Muscle of leg (tissue), 11 donors: ENCODE data around the gene P2RY10. TPM values are rescaled to one million over a fixed set of nuclear protein-coding genes. Genes with fewer than 3 reads are reported as not detected.
"Not testable (repeated sequence)": the region's sequence is repeated elsewhere in the genome, so short reads cannot be mapped to it uniquely, and the experiment has no call there.

Experiments
- DNase-seq: peaks from one replicate; pipeline ENCODE4 v3.0.0; 2013
- H3K27ac ChIP-seq: one replicate; pipeline ENCODE4 v1.5.1; 2013; ENCODE audit warnings: mild to moderate bottlenecking, low read length, control low read depth
- H3K27me3 ChIP-seq: one replicate; pipeline ENCODE4 v1.6.1; 2013; ENCODE audit warnings: low read length; ENCODE audit not compliant: control insufficient read depth, insufficient read depth
- H3K36me3 ChIP-seq: one replicate; pipeline ENCODE4 v1.6.1; 2013; ENCODE audit warnings: low read length; ENCODE audit not compliant: control insufficient read depth, insufficient read depth
- H3K4me1 ChIP-seq: one replicate; pipeline ENCODE4 v1.6.1; 2013; ENCODE audit warnings: low read length; ENCODE audit not compliant: control insufficient read depth, insufficient read depth
- H3K4me3 ChIP-seq: one replicate; pipeline ENCODE4 v1.5.1; 2013; ENCODE audit warnings: low read length, control low read depth
- H3K9me3 ChIP-seq: replicated peaks from 2 replicates; pipeline ENCODE4 v1.6.1; 2013; ENCODE audit warnings: low read depth, low read length; ENCODE audit not compliant: control insufficient read depth
- WGBS: methylation state at CpG from one replicate; pipeline ENCODE4 v1.1.5; 2013; ENCODE audit warnings: missing lambda C conversion rate; ENCODE audit not compliant: insufficient coverage; 5-methylcytosine and 5-hydroxymethylcytosine counted together
- polyA plus RNA-seq, 8 donors: library from polyadenylated mRNA; unstranded; fragments of 120-200 nt; gene quantifications; one replicate each; pipeline versions ENCODE4 v1.2.1 to v1.2.3, GENCODE V29; 2013; ENCODE audit warnings: inconsistent platforms in 1 of 8, low replicate concordance in 1 of 8; ENCODE audit not compliant: insufficient read length in 8 of 8, insufficient read depth in 1 of 8
- total RNA-seq: library from RNA; stranded (reverse); fragments of 120-200 nt; gene quantifications from one replicate; pipeline ENCODE4 v1.2.4, GENCODE V29; 2013

The P2RY10 gene
- total and polyA plus RNA-seq, 9 donors = 0.50 to 0.94 (median 0.76) TPM

DNA sequence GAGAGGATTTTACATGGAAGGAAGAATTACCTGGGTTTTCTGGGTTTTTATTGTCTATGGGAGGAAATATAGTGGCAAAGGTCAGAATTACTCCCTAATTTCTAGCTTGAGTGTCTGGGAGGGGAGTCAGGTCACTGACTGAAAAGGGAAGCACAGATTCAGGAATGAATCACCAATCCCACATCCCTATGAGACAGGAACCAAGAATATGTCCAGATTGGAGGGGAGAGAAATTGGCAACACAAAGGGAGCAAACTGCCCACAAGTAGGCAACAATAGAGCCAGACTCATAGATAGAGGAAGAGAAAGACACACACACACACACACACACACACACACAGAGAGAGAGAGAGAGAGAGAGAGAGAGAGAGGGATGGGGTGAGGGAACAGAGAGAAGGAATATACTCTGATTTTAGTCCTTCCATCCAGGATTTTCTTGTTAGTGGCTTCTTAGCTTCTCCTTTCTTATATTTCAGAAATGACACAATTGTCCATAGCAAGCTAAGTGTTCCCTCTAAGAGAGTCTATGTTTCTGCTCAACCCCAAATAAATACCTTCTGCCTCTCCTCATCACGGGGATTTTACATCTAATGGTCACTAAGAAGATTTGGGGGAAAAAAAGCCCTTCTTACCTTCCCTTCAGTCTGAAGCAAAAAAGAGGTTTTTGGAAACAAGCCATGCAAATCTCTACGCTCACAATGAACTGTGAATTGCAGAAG, 12.0 kb downstream of the P2RY10 start:
- H3K27me3 ChIP-seq = peaks cover 4% of the 10 kb centered on the region
- no peaks in the 10 kb centered on the region for H3K9me3 ChIP-seq
- no CpG with 5 or more reads among the region's 2 CpGs for WGBS
- H3K27ac ChIP-seq = no peak overlapping the region
- no peaks in the 10 kb centered on the region for H3K36me3 ChIP-seq
- no peaks in the 10 kb centered on the region for H3K4me1 ChIP-seq
- no peak overlapping the region for H3K4me3 ChIP-seq
- no peak for DNase-seq

DNA sequence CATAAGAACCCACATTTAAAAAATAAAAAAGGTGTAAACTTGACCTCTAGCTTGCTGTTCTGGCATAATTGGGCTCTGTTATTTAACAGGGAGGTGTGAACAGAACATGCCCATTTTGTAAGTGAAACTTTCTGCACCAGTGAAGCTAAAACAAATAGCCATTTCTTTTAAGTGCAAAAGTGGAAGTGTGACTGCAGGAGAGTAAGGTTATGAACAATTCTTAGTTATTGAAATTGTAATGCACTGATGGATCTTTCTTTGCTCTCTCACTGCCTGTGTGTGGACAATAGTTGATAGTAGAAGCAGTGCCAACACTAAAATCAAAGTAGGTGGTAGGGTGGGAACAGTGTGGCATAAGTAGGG, 12.6 kb downstream of the P2RY10 start:
- no peak overlapping the region for H3K4me3 ChIP-seq
- H3K27me3 ChIP-seq = peaks cover 4% of the 10 kb centered on the region
- DNase-seq = no peak
- no peaks in the 10 kb centered on the region for H3K4me1 ChIP-seq
- no peaks in the 10 kb centered on the region for H3K9me3 ChIP-seq
- no peak overlapping the region for H3K27ac ChIP-seq
- H3K36me3 ChIP-seq = no peaks in the 10 kb centered on the region

DNA sequence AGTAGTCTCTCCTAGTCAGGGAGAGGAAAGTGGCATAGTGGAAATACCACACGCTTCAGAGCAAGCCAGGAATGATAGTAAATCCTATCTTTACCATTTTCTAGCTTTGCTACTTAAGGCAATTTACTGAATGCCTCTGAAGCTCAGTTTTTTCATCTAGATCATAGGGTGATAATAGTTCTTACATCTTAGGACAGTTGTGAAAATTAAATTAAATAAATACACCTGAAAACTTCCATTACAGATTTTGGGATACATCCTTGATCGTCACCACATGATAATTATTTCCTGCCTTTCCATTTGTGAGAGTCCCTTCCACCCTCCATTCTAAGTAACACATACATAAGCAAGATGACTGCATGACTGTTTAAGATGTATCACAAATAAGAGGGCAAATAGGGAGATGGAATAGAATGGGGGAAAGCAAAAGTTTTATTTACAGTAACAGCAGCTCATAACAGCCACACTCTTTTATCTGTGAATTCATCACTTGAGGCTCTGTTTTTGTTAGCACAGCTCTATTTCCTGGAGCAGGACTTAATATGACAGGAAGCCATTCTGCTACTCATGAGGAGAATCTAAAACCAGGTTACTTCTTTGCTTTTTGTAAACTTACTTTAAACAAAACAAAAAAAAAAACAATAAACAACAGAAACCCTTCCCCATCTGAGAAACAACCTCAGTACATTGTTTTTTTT, 13.4 kb downstream of the P2RY10 start:
- Histone ChIP-seq H3K4me1 (no peaks in the 10 kb centered on the region), H3K27me3 (peaks cover 4% of the 10 kb centered on the region), H3K27ac (no peak overlapping the region), H3K9me3 (no peaks in the 10 kb centered on the region), H3K4me3 (no peak overlapping the region), H3K36me3 (no peaks in the 10 kb centered on the region)
- DNase-seq = no peak
- WGBS = no CpG with 5 or more reads among the region's 2 CpGs

GRCh38 chrX:78960888-78961287, 15.7 kb downstream of the P2RY10 start:
- WGBS = 57% methylated on average over 3 of the region's 8 CpGs
- H3K36me3 ChIP-seq = no peaks in the 10 kb centered on the region
- no peaks in the 10 kb centered on the region for H3K4me1 ChIP-seq
- H3K4me3 ChIP-seq = no peak overlapping the region
- no peak overlapping the region for H3K27ac ChIP-seq
- DNase-seq = no peak
- no peaks in the 10 kb centered on the region for H3K9me3 ChIP-seq
- H3K27me3 ChIP-seq = peaks cover 4% of the 10 kb centered on the region

DNA sequence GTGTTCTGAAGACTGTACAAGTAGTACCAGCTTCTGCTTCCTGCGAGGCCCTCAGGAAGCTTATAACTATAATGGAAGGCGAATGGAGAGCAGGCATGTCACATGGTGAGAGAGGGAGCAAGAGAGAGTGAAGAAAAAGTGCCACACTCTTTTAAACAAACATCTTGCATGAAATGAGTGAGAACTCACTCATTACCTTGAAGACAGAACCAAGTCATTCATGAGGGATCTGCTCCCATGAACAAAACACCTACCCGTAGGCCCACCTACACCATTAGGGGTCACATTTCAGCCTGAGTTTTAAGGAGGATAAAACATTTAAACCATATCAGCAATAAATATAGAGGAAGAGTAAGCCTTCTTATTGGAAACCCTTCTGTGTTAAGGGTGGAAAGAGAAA, 19.4 kb downstream of the P2RY10 start:
- no peaks in the 10 kb centered on the region for H3K36me3 ChIP-seq
- peaks cover 4% of the 10 kb centered on the region for H3K27me3 ChIP-seq
- peaks cover 2% of the 10 kb centered on the region for H3K9me3 ChIP-seq
- DNase-seq = no peak
- H3K4me1 ChIP-seq = no peaks in the 10 kb centered on the region
- no peak overlapping the region for H3K27ac ChIP-seq
- H3K4me3 ChIP-seq = no peak overlapping the region
- WGBS = no CpG with 5 or more reads among the region's 3 CpGs

- H3K9me3 ChIP-seq = no peaks in the 10 kb centered on the region
- no peak overlapping the region for H3K4me3 ChIP-seq
- H3K4me1 ChIP-seq = no peaks in the 10 kb centered on the region
- WGBS = no CpG with 5 or more reads among the region's 4 CpGs
- no peaks in the 10 kb centered on the region for H3K36me3 ChIP-seq
- H3K27me3 ChIP-seq = no peaks in the 10 kb centered on the region
- DNase-seq = peak; percentile 66
- H3K27ac ChIP-seq = no peak overlapping the region
Observed at GRCh38 chrX:78979789-78980464, 34.7 kb downstream of the P2RY10 start.

- no peaks in the 10 kb centered on the region for H3K36me3 ChIP-seq
- no peak overlapping the region for H3K4me3 ChIP-seq
- 38% methylated on average over 1 of the region's 1 CpG for WGBS
- peaks cover 2% of the 10 kb centered on the region for H3K27me3 ChIP-seq
- H3K9me3 ChIP-seq = peaks cover 4% of the 10 kb centered on the region
- H3K27ac ChIP-seq = no peak overlapping the region
- no peaks in the 10 kb centered on the region for H3K4me1 ChIP-seq
- DNase-seq = no peak
Observed at GRCh38 chrX:78989349-78989748, 44.2 kb downstream of the P2RY10 start.

DNA sequence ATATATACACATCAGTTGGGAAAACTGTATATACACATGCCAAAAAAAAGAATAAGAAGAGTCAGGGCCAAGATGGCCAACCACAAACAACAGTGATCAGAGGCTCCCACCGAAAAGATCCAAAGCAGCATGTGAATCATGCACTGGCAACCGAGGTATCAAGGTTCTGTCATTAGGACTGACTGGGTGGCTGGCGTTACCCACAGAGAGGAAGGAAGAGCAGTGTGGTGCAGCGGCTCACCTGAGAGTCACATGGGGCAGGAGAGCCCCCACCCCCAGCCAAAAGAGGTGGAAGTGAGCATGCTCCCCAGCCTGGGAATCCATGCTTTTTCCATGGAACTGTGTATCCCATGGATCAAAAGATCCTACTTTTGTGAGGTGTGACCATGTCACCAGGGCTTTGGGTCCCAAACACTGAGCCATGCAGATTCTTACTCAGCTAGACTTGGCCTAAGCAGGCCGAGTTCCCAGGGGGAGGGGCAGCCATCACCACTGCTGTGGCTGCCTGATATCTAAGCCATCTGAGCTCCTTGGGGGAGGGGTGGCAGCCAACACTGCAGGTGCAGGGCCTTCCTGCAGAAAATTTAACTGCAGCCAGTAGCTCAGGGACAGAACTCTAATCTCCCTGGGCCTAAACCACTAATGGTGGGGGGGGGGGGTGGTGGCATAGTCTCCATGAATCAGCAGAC, 52.8 kb downstream of the P2RY10 start:
- H3K4me1 ChIP-seq = no peaks in the 10 kb centered on the region
- no peak for DNase-seq
- H3K9me3 ChIP-seq = no peaks in the 10 kb centered on the region
- H3K36me3 ChIP-seq = no peaks in the 10 kb centered on the region
- H3K27me3 ChIP-seq = no peaks in the 10 kb centered on the region
- no peak overlapping the region for H3K4me3 ChIP-seq
- WGBS = 83% methylated on average over 4 of the region's 5 CpGs
- H3K27ac ChIP-seq = no peak overlapping the region

- H3K4me3 ChIP-seq, H3K27me3 ChIP-seq, H3K9me3 ChIP-seq, H3K27ac ChIP-seq, DNase-seq, H3K36me3 ChIP-seq, H3K4me1 ChIP-seq: not testable (repeated sequence)
- no CpG with 5 or more reads among the region's 1 CpG for WGBS
Observed at GRCh38 chrX:79007540-79007939, 62.3 kb downstream of the P2RY10 start.
